HEK293 (cell line): ENCODE data around the gene CFAP299.

Experiments
- HOXA7 ChIP-seq: sonication (generic); formaldehyde crosslinking; IDR thresholded peaks from 2 replicates; pipeline ENCODE4 v1.8.1; 2022; ENCODE audit warnings: missing genetic modification reagents, borderline replicate concordance
- KLF8 ChIP-seq: fragments of 450-650 bp; formaldehyde crosslinking; IDR thresholded peaks from 2 replicates; pipeline ENCODE4 v1.5.1; 2016; ENCODE audit warnings: missing biosample characterization, missing genetic modification characterization
- SCRT1 ChIP-seq: fragments of 450-650 bp; formaldehyde crosslinking; IDR thresholded peaks from 2 replicates; pipeline ENCODE4 v1.5.1; 2016; ENCODE audit warnings: missing biosample characterization, missing genetic modification characterization, borderline replicate concordance
- SCRT2 ChIP-seq: fragments of 450-650 bp; formaldehyde crosslinking; IDR thresholded peaks from 2 replicates; pipeline ENCODE4 v1.5.1; 2016; ENCODE audit warnings: missing biosample characterization, missing genetic modification characterization
- YY1 ChIP-seq: fragments of 450-650 bp; formaldehyde crosslinking; IDR thresholded peaks from 2 replicates; pipeline ENCODE4 v1.5.1; 2018; ENCODE audit warnings: missing biosample characterization, missing genetic modification characterization
- ZEB2 ChIP-seq: fragments of 450-650 bp; formaldehyde crosslinking; IDR thresholded peaks from 2 replicates; pipeline ENCODE4 v1.5.1; 2016; ENCODE audit warnings: missing biosample characterization, missing genetic modification characterization
- ZFP37 ChIP-seq: fragments of 450-650 bp; formaldehyde crosslinking; IDR thresholded peaks from 2 replicates; pipeline ENCODE4 v1.5.1; 2016; ENCODE audit warnings: missing biosample characterization, missing genetic modification characterization
- ZFP69B ChIP-seq: fragments of 450-650 bp; formaldehyde crosslinking; IDR thresholded peaks from 2 replicates; pipeline ENCODE4 v1.5.1; 2016; ENCODE audit warnings: missing biosample characterization, missing genetic modification characterization
- ZIC2 ChIP-seq: fragments of 450-650 bp; formaldehyde crosslinking; IDR thresholded peaks from 2 replicates; pipeline ENCODE4 v1.5.1; 2016; ENCODE audit warnings: missing biosample characterization, missing genetic modification characterization
- ZNF112 ChIP-seq: fragments of 450-650 bp; formaldehyde crosslinking; IDR thresholded peaks from 2 replicates; pipeline ENCODE4 v1.5.0; 2017; ENCODE audit warnings: missing biosample characterization, missing genetic modification characterization
- ZNF133 ChIP-seq: fragments of 450-650 bp; formaldehyde crosslinking; IDR thresholded peaks from 2 replicates; pipeline ENCODE4 v1.5.1; 2016; ENCODE audit warnings: missing biosample characterization, missing genetic modification characterization
- ZNF140 ChIP-seq: fragments of 450-650 bp; formaldehyde crosslinking; IDR thresholded peaks from 2 replicates; pipeline ENCODE4 v1.5.1; 2016; ENCODE audit warnings: missing biosample characterization, missing genetic modification characterization
- ZNF174 ChIP-seq: fragments of 450-650 bp; formaldehyde crosslinking; IDR thresholded peaks from 2 replicates; pipeline ENCODE4 v1.5.0; 2017; ENCODE audit warnings: missing biosample characterization, mild to moderate bottlenecking, missing genetic modification characterization
- ZNF335 ChIP-seq: fragments of 450-650 bp; formaldehyde crosslinking; conservative IDR thresholded peaks from 2 replicates; pipeline ENCODE4 v1.5.1; 2016; ENCODE audit warnings: missing biosample characterization, missing genetic modification characterization
- ZNF366 ChIP-seq: fragments of 450-650 bp; formaldehyde crosslinking; conservative IDR thresholded peaks from 2 replicates; pipeline ENCODE4 v1.5.1; 2016; ENCODE audit warnings: missing biosample characterization, missing genetic modification characterization
- ZNF394 ChIP-seq: fragments of 450-650 bp; formaldehyde crosslinking; IDR thresholded peaks from 2 replicates; pipeline ENCODE4 v1.5.1; 2016; ENCODE audit warnings: missing biosample characterization, missing genetic modification characterization, mild to moderate bottlenecking, moderate library complexity, borderline replicate concordance
- ZNF416 ChIP-seq: fragments of 450-650 bp; formaldehyde crosslinking; IDR thresholded peaks from 2 replicates; pipeline ENCODE4 v1.5.1; 2016; ENCODE audit warnings: missing biosample characterization, missing genetic modification characterization
- ZNF473 ChIP-seq: fragments of 450-650 bp; formaldehyde crosslinking; IDR thresholded peaks from 2 replicates; pipeline ENCODE4 v1.5.1; 2017; ENCODE audit warnings: missing biosample characterization, missing genetic modification characterization
- ZNF623 ChIP-seq: fragments of 450-650 bp; formaldehyde crosslinking; IDR thresholded peaks from 2 replicates; pipeline ENCODE4 v1.5.1; 2016; ENCODE audit warnings: missing biosample characterization, missing genetic modification characterization
- ZNF626 ChIP-seq: fragments of 450-650 bp; sonication (Bioruptor Pico); formaldehyde crosslinking; IDR thresholded peaks from 2 replicates; pipeline ENCODE4 v1.5.1; 2018; ENCODE audit warnings: missing biosample characterization, missing genetic modification characterization, inconsistent platforms
- ZNF664 ChIP-seq: fragments of 450-650 bp; formaldehyde crosslinking; IDR thresholded peaks from 2 replicates; pipeline ENCODE4 v1.5.1; 2016; ENCODE audit warnings: missing biosample characterization, missing genetic modification characterization
- ZNF830 ChIP-seq: fragments of 450-650 bp; IDR thresholded peaks from 2 replicates; pipeline ENCODE4 v1.5.0; 2018; ENCODE audit warnings: missing biosample characterization, missing genetic modification characterization, low read depth, mild to moderate bottlenecking, moderate library complexity
- ZSCAN16 ChIP-seq: fragments of 450-650 bp; formaldehyde crosslinking; IDR thresholded peaks from 2 replicates; pipeline ENCODE4 v1.5.1; 2016; ENCODE audit warnings: missing biosample characterization, missing genetic modification characterization
- ZSCAN30 ChIP-seq: fragments of 450-650 bp; IDR thresholded peaks from 2 replicates; pipeline ENCODE4 v1.5.1; 2018; ENCODE audit warnings: missing biosample characterization, mild to moderate bottlenecking, missing genetic modification characterization, moderate library complexity
- TF ChIP-seq, protein P1 (sequence below): fragments of 450-650 bp; formaldehyde crosslinking; IDR thresholded peaks from 2 replicates; pipeline ENCODE4 v1.5.1; 2016; ENCODE audit warnings: missing biosample characterization, missing genetic modification characterization, borderline replicate concordance
- TF ChIP-seq, protein P2 (sequence below): fragments of 450-650 bp; formaldehyde crosslinking; IDR thresholded peaks from 2 replicates; pipeline ENCODE4 v1.5.1; 2016; ENCODE audit warnings: missing biosample characterization, missing genetic modification characterization
- TF ChIP-seq, protein P3 (sequence below): fragments of 450-650 bp; formaldehyde crosslinking; IDR thresholded peaks from 2 replicates; pipeline ENCODE4 v1.5.1; 2016; ENCODE audit warnings: missing biosample characterization, missing genetic modification characterization, low read depth
- TF ChIP-seq, protein P4 (sequence below): fragments of 450-650 bp; formaldehyde crosslinking; IDR thresholded peaks from 2 replicates; pipeline ENCODE4 v1.5.1; 2016; ENCODE audit warnings: missing biosample characterization, missing genetic modification characterization
- TF ChIP-seq, protein P5 (sequence below): fragments of 450-650 bp; formaldehyde crosslinking; IDR thresholded peaks from 2 replicates; pipeline ENCODE4 v1.5.1; 2016; ENCODE audit warnings: missing biosample characterization, missing genetic modification characterization
- TF ChIP-seq, protein P6 (sequence below): fragments of 450-650 bp; formaldehyde crosslinking; IDR thresholded peaks from 2 replicates; pipeline ENCODE4 v1.5.1; 2016; ENCODE audit warnings: missing biosample characterization, missing genetic modification characterization

CFAP299 gene

DNA sequence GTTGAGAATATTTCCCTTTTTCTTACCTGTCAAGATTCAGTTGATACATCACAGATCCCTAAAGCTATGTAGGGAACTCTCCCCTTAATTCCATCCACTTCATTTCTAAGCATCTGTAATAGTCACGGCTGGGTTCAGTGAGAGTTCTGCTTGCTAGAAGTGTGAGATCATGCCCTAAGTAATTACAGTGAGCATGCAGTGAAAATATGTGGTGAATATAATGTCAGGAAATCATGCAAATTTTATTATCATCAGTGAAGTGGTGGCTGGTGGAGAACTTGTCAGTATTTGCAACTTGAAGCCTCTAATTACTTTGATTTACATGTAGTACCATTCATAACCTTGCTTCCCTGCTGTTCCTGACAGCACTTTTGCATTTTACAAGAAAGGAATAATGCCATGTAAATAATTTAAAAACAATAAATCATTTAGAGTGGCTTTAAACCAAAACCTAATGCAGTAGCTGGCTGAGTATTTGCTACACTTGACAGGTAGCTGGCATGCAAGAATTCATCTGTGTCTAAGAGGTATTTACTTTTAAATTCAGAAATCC lies 28.3 kb upstream of the CFAP299 start (continued):
- TF ChIP-seq SCRT1 (tag by site-specific recombination) = peak; percentile 51; the same call in 1 of the 2 replicates
- TF ChIP-seq, protein P1, sequence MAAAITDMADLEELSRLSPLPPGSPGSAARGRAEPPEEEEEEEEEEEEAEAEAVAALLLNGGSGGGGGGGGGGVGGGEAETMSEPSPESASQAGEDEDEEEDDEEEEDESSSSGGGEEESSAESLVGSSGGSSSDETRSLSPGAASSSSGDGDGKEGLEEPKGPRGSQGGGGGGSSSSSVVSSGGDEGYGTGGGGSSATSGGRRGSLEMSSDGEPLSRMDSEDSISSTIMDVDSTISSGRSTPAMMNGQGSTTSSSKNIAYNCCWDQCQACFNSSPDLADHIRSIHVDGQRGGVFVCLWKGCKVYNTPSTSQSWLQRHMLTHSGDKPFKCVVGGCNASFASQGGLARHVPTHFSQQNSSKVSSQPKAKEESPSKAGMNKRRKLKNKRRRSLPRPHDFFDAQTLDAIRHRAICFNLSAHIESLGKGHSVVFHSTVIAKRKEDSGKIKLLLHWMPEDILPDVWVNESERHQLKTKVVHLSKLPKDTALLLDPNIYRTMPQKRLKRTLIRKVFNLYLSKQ (tag by site-specific recombination) = no peak
- TF ChIP-seq ZNF394 = peak; percentile 83
- TF ChIP-seq ZSCAN16 (tag by site-specific recombination) = no peak
- no peak for TF ChIP-seq ZNF112
- TF ChIP-seq, protein P2, sequence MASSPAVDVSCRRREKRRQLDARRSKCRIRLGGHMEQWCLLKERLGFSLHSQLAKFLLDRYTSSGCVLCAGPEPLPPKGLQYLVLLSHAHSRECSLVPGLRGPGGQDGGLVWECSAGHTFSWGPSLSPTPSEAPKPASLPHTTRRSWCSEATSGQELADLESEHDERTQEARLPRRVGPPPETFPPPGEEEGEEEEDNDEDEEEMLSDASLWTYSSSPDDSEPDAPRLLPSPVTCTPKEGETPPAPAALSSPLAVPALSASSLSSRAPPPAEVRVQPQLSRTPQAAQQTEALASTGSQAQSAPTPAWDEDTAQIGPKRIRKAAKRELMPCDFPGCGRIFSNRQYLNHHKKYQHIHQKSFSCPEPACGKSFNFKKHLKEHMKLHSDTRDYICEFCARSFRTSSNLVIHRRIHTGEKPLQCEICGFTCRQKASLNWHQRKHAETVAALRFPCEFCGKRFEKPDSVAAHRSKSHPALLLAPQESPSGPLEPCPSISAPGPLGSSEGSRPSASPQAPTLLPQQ = peak; percentile 49; the same call in 1 of the 2 replicates
- TF ChIP-seq, protein P3, sequence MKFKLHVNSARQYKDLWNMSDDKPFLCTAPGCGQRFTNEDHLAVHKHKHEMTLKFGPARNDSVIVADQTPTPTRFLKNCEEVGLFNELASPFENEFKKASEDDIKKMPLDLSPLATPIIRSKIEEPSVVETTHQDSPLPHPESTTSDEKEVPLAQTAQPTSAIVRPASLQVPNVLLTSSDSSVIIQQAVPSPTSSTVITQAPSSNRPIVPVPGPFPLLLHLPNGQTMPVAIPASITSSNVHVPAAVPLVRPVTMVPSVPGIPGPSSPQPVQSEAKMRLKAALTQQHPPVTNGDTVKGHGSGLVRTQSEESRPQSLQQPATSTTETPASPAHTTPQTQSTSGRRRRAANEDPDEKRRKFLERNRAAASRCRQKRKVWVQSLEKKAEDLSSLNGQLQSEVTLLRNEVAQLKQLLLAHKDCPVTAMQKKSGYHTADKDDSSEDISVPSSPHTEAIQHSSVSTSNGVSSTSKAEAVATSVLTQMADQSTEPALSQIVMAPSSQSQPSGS (tag by site-specific recombination) = peak; percentile 83
- peak; percentile 36 for TF ChIP-seq ZNF623 (tag by site-specific recombination)
- no peak for TF ChIP-seq ZNF473
- peak; percentile 78; the same call in 1 of the 2 replicates for TF ChIP-seq ZNF664 (tag by site-specific recombination)
- TF ChIP-seq KLF8 = peak; percentile 95
- TF ChIP-seq, protein P4, sequence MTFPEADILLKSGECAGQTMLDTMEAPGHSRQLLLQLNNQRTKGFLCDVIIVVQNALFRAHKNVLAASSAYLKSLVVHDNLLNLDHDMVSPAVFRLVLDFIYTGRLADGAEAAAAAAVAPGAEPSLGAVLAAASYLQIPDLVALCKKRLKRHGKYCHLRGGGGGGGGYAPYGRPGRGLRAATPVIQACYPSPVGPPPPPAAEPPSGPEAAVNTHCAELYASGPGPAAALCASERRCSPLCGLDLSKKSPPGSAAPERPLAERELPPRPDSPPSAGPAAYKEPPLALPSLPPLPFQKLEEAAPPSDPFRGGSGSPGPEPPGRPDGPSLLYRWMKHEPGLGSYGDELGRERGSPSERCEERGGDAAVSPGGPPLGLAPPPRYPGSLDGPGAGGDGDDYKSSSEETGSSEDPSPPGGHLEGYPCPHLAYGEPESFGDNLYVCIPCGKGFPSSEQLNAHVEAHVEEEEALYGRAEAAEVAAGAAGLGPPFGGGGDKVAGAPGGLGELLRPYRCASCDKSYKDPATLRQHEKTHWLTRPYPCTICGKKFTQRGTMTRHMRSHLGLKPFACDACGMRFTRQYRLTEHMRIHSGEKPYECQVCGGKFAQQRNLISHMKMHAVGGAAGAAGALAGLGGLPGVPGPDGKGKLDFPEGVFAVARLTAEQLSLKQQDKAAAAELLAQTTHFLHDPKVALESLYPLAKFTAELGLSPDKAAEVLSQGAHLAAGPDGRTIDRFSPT (tag by site-specific recombination) = peak; percentile 90
- TF ChIP-seq, protein P5, sequence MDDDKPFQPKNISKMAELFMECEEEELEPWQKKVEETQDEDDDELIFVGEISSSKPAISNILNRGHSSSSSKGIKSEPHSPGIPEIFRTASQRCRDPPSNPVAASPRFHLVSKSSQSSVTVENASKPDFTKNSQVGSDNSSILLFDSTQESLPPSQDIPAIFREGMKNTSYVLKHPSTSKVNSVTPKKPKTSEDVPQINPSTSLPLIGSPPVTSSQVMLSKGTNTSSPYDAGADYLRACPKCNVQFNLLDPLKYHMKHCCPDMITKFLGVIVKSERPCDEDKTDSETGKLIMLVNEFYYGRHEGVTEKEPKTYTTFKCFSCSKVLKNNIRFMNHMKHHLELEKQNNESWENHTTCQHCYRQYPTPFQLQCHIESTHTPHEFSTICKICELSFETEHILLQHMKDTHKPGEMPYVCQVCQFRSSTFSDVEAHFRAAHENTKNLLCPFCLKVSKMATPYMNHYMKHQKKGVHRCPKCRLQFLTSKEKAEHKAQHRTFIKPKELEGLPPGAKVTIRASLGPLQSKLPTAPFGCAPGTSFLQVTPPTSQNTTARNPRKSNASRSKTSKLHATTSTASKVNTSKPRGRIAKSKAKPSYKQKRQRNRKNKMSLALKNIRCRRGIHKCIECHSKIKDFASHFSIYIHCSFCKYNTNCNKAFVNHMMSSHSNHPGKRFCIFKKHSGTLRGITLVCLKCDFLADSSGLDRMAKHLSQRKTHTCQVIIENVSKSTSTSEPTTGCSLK = no peak
- peak; percentile 77 for TF ChIP-seq SCRT2 (tag by site-specific recombination)
- TF ChIP-seq ZFP37 (tag by site-specific recombination) = peak; percentile 63; the same call in 1 of the 2 replicates
- TF ChIP-seq ZNF830 (tag by site-specific recombination) = no peak
- no peak for TF ChIP-seq ZNF416
- TF ChIP-seq ZNF140 (tag by site-specific recombination) = no peak
- no peak for TF ChIP-seq ZNF133 (tag by site-specific recombination)
- TF ChIP-seq, protein P6, sequence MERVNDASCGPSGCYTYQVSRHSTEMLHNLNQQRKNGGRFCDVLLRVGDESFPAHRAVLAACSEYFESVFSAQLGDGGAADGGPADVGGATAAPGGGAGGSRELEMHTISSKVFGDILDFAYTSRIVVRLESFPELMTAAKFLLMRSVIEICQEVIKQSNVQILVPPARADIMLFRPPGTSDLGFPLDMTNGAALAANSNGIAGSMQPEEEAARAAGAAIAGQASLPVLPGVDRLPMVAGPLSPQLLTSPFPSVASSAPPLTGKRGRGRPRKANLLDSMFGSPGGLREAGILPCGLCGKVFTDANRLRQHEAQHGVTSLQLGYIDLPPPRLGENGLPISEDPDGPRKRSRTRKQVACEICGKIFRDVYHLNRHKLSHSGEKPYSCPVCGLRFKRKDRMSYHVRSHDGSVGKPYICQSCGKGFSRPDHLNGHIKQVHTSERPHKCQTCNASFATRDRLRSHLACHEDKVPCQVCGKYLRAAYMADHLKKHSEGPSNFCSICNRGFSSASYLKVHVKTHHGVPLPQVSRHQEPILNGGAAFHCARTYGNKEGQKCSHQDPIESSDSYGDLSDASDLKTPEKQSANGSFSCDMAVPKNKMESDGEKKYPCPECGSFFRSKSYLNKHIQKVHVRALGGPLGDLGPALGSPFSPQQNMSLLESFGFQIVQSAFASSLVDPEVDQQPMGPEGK (tag by site-specific recombination) = peak; percentile 36
- peak; percentile 95 for TF ChIP-seq ZSCAN30 (tag by site-specific recombination)
- peak; percentile 87 for TF ChIP-seq ZIC2 (tag by site-specific recombination)
- no peak for TF ChIP-seq HOXA7 (CRISPR knock-in tag)
- TF ChIP-seq ZNF335 = no peak
- TF ChIP-seq ZNF174 (tag by site-specific recombination) = peak; percentile 94; the same call in 1 of the 2 replicates
- TF ChIP-seq ZEB2 (tag by site-specific recombination) = peak; percentile 97
- TF ChIP-seq ZNF366 (tag by site-specific recombination) = peak; percentile 98
- peak; percentile 88; the same call in 1 of the 2 replicates for TF ChIP-seq ZNF626 (tag by site-specific recombination)
- TF ChIP-seq ZFP69B (tag by site-specific recombination) = peak; percentile 75
- no peak; the same call in 1 of the 2 replicates for TF ChIP-seq YY1
